ENCODE results near the gene THY1. TPM values are rescaled to one million over a fixed set of nuclear protein-coding genes. Genes with fewer than 3 reads are reported as not detected.

Gene THY1
- total RNA-seq, 1 donor: 400 TPM

DNA sequence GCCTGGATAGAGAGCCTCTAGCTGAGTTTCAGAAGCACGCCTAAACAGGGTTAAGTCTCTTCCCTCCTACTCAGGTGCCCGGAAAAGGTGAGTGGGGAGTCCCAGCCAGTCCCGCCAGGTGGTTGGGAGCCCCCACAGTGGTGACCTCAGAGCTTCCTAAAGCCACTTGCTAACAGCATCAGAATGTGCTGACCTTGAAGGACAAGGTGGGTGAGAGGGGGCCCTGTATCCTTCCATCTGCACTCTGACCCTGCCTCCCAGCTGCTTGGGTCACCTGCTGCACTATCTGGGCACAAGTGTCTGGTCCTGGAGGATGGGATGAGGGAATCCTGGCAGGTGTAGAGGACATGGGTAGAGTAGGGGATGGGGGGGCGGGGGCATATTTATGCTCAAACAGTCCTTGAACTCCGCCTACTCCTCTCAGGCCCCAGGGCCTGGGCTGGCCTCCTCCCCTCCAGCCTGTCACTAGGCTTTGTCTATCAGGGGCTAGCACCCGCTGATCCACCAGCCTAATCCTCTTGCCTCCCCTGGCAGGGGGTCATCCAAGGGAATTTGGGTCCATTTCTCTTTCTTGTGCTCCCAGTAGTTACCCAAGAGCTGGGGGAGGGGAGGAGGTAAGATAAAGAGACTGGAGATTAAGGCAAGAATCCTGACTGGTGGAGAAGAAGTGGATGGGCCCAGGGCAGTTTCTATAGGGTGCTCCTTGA lies 44.9 kb downstream of the THY1 start:
- Histone ChIP-seq H3K27ac (ENCODE audit: low read depth, low read length) (no peak overlapping the region), H3K27me3 (ENCODE audit: insufficient read depth, low read length) (peaks cover 3% of the 10 kb centered on the region), H3K79me2 (ENCODE audit: insufficient read depth, low read length) (no peaks in the 10 kb centered on the region), H4K20me1 (ENCODE audit: insufficient read depth, low read length) (no peaks in the 10 kb centered on the region), H3K4me1 (ENCODE audit: insufficient read depth, low read length) (peaks cover 41% of the 10 kb centered on the region), H3K4me3 (ENCODE audit: insufficient read depth, low read length) (no peak overlapping the region), H3K36me3 (ENCODE audit: insufficient read depth, low read length) (no peaks in the 10 kb centered on the region), H3K9me3 (ENCODE audit: low read depth, low read length) (no peaks in the 10 kb centered on the region), H3K4me2 (ENCODE audit: insufficient read depth, low read length) (no peak overlapping the region), H2AFZ (ENCODE audit: low read length) (no peak overlapping the region)
- TF ChIP-seq, protein P1, sequence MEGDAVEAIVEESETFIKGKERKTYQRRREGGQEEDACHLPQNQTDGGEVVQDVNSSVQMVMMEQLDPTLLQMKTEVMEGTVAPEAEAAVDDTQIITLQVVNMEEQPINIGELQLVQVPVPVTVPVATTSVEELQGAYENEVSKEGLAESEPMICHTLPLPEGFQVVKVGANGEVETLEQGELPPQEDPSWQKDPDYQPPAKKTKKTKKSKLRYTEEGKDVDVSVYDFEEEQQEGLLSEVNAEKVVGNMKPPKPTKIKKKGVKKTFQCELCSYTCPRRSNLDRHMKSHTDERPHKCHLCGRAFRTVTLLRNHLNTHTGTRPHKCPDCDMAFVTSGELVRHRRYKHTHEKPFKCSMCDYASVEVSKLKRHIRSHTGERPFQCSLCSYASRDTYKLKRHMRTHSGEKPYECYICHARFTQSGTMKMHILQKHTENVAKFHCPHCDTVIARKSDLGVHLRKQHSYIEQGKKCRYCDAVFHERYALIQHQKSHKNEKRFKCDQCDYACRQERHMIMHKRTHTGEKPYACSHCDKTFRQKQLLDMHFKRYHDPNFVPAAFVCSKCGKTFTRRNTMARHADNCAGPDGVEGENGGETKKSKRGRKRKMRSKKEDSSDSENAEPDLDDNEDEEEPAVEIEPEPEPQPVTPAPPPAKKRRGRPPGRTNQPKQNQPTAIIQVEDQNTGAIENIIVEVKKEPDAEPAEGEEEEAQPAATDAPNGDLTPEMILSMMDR (IDR thresholded peaks at IDR 0.05; ENCODE audit: extremely low read depth, low read depth, low read length): no peak
- DNase-seq (ENCODE audit: insufficient read length, low spot score, missing footprints): no peak

DNA sequence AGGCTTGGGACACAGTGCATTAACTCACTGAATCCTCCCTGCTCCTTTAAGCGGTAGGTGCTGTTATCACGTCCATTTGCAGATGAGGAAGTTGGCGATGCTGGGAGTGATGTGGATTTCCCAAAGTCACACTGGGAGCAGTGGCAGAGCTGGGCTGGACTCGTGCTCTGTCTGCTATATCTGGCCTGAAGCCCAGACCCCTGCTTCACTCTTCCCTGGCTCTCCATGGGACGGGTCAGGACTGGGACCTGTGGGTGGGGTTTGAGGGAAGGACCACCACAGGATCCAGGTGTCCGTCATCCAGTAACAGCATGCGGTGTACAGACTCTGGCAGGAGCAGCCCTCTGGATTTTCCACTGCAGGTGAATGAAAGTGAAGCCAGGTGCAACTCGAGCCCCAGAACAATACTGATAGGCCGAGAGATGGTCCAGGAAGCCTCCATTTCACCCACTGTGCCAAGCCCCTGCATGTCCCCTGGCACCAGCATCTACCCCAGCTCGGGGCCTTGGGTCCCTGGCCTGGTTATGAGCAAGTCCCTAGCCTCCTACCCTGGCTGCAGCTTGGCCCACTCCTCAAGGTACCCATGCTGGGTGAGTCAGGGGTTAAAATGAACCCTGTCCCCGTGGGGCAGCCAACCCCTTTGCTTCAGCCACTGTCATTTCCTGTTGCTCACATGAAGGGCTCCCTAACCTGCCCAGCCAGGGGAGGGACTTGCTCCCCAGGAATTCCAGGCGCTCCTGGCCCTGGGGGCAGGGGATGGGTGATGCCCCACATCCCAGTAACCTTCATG lies 45.7 kb downstream of the THY1 start:
- Histone ChIP-seq H3K9me3 (ENCODE audit: low read depth, low read length) (no peaks in the 10 kb centered on the region), H3K4me1 (ENCODE audit: insufficient read depth, low read length) (peaks cover 41% of the 10 kb centered on the region)

DNA sequence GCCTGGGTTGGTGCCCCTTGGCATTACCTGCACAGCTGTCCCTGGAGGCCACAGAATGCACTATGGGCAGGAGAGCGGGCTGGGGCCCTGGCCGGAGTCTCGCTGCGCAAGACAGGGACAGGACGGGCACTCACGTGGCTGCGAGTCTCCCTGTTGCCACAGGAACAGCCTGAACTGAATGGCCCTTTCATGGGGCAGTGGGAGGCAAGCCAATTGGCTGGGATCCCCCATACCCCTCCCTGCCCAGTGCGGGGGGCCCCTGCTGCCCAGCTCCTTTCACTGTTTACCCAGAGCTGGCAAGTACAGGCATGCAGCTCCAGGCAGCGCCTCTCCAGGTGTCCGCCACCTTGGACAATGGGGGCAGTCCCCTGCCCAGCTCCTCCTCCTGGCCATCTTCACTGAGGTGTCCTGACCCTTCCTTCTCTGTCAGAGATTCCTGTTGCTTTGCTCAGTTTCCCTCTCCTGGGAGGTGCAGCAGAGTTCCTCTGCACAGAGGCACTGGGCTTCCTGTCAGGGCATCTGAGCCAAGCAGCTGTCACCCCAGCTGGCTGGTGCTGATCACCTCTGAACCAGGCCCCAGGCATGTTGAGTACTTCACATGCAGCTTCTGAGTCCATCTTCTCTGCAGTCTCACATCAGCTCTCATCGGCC lies 46.6 kb downstream of the THY1 start:
- Histone ChIP-seq H3K36me3 (ENCODE audit: insufficient read depth, low read length) (no peaks in the 10 kb centered on the region), H3K4me2 (ENCODE audit: insufficient read depth, low read length) (peak overlapping the region; percentile 6), H3K4me3 (ENCODE audit: insufficient read depth, low read length) (no peak overlapping the region), H2AFZ (ENCODE audit: low read length) (peak overlapping the region; percentile 5), H3K9me3 (ENCODE audit: low read depth, low read length) (no peaks in the 10 kb centered on the region), H3K27ac (ENCODE audit: low read depth, low read length) (peak overlapping the region; percentile 57), H3K79me2 (ENCODE audit: insufficient read depth, low read length) (no peaks in the 10 kb centered on the region), H3K4me1 (ENCODE audit: insufficient read depth, low read length) (peaks cover 41% of the 10 kb centered on the region), H3K27me3 (ENCODE audit: insufficient read depth, low read length) (no peaks in the 10 kb centered on the region), H4K20me1 (ENCODE audit: insufficient read depth, low read length) (no peaks in the 10 kb centered on the region)
- TF ChIP-seq, protein P1 (IDR thresholded peaks at IDR 0.05; ENCODE audit: extremely low read depth, low read depth, low read length): no peak
- DNase-seq (ENCODE audit: insufficient read length, low spot score, missing footprints): no peak

More for the DNA sequence above, 45.7 kb downstream of the THY1 start:
- H3K4me3 ChIP-seq (ENCODE audit: insufficient read depth, low read length): no peak overlapping the region
- TF ChIP-seq, protein P1 (IDR thresholded peaks at IDR 0.05; ENCODE audit: extremely low read depth, low read depth, low read length): no peak
- H2AFZ ChIP-seq (ENCODE audit: low read length): no peak overlapping the region
- no peaks in the 10 kb centered on the region for H4K20me1 ChIP-seq (ENCODE audit: insufficient read depth, low read length)
- no peak for DNase-seq (ENCODE audit: insufficient read length, low spot score, missing footprints)
- no peaks in the 10 kb centered on the region for H3K79me2 ChIP-seq (ENCODE audit: insufficient read depth, low read length)
- peak overlapping the region; percentile 40 for H3K27ac ChIP-seq (ENCODE audit: low read depth, low read length)
- H3K4me2 ChIP-seq (ENCODE audit: insufficient read depth, low read length): no peak overlapping the region
- H3K27me3 ChIP-seq (ENCODE audit: insufficient read depth, low read length): no peaks in the 10 kb centered on the region
- H3K36me3 ChIP-seq (ENCODE audit: insufficient read depth, low read length): no peaks in the 10 kb centered on the region
